HT1080 (cell line): ENCODE data around the gene SIGLEC6. TPM values are rescaled to one million over a fixed set of nuclear protein-coding genes. Genes with fewer than 3 reads are reported as not detected.

Experiments
- DNase-seq: peaks from one replicate; pipeline ENCODE4 v3.0.0-alpha.2; 2015; ENCODE audit warnings: low read depth
- total RNA-seq: library from RNA; depleted of rRNA; stranded (reverse); fragments of >200 nt; shearing (Covaris generic); gene quantifications from 2 replicates; pipeline ENCODE4 v1.2.3, GENCODE V29; 2014

Gene SIGLEC6
- total RNA-seq, 1 experiment from 2014 or later = not detected

DNA sequence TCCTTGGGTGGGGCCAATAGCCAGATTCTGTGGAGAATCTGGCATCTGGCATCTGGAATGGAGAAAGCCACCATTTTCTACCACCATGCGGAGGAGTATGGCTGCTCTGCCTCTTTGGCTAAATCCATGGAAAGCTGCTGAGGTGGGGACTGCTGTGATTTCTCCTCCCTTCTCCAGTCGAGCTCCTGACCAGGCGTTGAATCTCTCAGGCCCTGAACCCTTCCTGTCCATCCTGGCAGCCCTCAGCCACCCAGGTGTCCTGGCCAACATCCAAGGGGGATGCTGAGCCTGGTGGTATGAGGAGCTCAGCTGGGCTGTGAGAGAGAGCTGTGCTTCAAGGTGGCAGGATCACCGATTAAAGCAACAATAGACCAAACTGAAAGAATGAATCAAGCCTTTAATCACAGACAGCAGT is 17.4 kb upstream of the SIGLEC6 start:
- no peak for DNase-seq

DNA sequence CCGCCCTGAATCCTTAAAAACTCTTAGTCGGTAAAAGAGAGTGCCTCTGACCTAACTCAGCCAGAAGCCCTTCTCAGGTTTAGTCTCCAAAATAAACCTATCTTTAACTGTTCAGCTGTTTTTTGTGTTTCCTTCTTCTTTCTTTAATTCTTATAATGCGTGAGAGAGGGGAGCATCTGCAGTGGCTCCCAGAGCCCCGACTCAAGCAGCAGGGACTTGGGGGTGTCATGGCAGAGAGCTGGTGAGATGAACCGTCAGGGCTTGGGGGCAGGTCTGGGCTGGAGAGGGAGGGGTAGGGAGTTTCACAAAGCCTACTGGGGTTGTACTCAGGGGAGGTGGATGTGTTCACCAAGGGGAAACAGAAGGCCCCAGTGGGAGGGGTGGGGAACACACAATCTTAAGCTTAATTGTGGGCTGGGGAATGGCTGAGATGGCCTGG is 16.8 kb upstream of the SIGLEC6 start:
- DNase-seq = no peak

DNA sequence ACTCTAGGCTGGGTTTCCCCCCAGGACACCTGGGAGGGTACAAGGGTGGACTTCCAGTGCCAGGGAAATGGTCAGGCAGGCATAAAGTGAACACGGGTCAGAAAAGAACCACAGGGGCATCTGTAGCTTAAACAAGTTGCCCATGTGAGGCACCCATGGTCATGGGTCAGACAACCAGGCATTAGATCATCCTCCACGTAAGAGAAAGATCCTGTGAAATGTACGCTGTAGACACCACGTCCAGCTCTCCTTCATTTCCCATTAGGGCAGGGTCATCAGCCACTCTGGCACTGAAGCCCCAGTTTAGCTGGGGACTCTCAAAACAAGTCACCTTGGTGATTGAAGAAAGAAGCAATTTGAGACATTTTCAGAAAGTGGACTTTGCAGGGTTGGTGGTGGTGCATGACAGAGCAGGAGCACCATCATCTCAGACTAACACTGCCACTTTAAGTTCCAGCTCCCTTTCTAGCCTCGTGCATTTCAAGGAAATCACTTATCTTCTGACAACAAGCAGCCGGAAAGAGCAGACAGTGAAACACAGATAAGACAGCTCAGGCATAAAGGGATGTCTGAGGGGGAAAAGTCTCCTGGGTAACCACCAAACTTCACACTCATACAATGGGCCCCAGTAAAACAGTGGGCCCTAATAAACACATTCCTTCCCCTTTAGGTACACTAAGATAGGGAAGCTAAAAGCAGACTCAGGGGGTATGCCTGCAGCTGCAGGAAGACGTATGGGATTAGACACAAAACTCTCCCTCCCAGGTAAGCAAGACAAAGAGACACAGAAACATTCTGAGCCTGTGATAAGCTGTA is 16.1 kb upstream of the SIGLEC6 start:
- no peak for DNase-seq

DNA sequence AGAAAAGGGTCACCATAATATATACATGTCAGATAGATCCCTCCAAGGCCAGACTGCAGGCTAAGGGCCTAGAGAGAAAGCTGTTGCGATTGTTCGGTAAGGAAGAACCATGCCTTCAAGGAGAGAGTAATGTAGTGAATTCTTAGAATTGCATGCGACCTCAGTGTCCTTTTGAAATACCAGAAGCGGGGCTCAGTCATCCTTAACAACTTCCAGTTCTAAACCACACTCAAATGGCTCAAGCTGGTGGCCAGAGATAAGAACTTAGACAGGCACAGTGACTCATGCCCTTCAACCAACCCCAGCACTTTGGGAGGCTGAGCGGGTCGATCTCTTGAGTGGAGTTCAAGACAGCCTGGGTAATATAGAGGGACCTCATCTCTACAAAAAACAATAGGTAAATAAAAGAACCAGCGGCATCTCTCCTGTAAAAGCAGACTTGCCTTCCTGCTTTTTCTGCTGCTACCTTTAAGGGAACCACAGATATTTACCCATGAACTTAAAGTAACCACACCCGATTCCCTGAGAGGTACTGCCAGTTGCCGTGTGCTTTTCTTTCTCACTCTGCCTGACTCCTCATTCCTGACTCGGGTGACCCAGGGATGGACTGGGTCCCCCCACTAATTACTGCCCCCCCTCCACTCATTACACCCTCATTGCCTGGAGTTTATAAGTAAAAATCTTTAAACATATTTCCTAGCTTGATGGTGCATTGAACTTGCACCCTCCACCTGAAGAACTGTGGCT is 15.4 kb upstream of the SIGLEC6 start:
- peak; percentile 50 for DNase-seq

DNA sequence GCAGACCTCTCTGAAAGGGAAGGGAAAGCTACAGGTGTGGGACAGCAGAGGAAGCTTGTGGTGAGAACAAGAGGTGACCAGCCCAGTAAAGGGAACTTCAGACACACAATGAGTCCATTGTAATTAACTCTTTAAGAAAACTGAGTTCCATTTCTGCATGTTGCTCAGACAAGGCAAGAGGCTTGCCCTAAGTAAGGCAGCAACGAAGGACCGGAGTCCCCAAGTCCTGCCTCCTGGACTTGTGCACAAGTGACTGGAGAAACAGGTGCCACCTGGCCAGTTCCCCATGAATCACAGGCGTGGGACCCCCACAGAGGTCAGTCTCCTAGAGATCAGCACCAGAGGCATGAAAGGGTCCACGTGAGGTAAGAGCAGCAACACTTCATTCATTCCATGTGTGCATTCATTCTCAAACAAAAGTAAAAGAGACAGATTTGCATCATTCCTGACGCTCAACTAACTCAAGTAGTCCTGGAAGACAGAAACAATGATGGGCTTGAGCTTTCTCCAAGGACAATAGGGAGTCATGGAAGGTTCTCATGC is 14.7 kb upstream of the SIGLEC6 start:
- no peak for DNase-seq

DNA sequence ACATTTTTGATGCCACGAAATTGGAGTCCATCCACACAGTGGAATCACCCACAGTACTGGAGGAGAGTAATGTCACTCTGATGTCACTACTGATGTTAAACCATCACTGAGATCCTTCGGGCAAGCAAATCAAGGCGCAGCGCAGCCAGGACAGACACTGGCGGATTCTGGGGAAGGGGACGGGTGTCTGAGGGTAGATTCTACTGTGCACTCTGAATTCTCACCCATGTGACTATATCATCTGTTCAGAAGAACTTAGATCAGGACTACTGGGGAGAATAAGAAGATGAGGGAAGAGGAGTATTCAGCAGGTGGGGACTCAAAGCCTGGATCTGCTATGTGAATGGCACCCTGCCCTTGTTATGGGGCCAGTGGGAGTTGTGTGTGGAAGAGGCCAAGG is 12.6 kb upstream of the SIGLEC6 start:
- DNase-seq = no peak

DNA sequence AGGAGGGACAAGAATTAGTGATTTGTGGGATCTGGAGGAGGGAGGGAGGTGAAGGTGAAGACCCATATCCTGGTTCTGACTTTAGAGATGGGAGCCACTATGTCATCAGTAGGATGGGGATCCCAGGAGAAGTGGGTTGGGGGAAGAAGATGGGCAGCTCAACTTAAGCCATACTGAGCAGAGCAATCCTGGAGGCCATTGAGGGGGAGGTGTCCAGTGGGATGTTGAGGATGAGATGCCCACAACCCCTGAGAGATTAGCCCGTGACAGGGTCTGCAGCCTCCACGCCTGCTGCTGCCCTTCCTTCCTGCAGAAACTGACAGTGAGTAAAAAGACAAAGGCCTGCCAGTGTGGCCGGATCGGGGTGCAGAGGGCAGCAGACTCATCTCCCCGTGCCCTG is 11.2 kb upstream of the SIGLEC6 start:
- no peak for DNase-seq

DNA sequence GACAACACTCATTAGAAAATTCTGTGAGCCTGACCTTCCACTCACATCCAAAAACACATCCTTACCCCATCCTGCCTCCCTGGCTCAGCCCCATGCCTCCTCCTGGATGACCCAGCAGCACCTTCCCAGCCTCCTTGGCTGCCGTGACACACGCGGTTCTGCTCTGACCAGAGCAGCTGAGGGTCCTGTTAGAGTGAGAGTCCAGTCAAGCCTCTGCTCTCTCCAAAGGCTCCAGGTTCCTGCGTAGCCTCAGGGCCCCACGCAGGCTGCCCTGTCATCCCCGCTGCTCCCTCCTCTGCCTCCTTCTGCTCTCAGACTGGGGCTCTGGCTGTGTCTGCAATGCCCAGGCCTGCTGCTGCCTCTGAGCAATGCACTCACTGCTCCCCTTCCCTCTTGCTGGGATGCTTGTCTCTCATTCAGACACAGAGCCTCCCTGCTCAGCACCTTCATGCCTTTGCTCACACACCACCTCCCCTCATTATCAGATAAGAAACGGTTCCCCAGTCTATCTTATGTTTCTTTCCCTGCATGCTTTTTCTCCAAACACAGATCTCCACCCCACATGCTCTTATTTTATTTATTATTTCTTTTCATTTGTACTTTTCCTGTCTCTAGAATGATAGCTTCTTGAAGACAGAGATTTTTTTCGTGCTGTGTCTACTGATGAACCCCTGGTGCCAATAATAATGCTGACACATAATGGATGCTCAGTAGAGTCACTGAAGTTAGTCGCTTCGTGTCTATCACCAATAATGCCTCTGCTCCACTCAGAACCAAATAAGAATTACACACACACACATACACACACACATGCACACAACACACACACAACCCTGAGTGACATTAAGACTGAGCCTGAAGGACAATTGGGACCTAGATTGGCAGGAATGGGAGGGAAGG is 10.2 kb upstream of the SIGLEC6 start:
- DNase-seq = no peak

DNA sequence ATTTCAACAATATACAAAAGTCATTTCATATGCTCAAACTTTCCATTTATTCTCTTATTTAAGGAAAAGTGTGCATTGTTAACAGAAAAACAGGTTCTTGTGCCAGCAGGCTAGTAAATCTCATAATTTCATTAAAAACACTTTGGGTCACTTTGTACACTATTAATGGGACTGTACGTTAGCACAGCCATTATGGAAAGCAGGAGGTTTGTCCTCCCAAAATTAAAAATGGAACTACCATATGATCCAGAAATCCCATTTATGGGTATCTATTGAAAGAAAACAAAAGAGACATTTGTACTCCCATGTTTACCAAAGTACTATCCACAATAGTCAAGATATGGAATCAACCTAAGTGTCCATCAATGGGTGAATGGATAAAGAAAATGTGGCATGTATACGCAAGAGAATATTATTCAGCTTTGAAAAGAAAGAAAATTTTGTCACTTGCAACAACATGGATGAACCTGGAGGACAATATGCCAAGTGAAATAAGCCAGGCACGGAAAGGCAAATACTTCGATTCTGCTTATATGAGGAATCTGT is 8.4 kb upstream of the SIGLEC6 start:
- no peak for DNase-seq

DNA sequence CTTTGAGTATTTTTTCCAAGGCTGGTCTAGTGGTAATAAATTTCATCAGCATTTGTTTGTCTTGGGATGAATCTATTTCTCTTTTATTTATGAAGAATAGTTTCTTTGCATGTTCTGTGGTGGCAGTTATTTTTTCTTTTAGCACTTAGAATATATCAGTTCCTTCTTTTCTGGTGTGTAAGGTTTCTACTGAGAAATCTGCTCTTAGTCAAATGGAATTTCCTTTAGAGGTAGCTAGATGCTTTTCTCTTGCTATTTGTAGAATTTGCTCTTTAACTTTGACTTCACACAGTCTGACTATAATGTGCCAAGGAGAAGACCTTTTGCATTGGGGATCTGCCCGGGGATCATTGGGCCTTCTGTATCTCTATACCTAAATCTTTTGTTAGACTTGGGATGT is 4.1 kb upstream of the SIGLEC6 start:
- DNase-seq = no peak

DNA sequence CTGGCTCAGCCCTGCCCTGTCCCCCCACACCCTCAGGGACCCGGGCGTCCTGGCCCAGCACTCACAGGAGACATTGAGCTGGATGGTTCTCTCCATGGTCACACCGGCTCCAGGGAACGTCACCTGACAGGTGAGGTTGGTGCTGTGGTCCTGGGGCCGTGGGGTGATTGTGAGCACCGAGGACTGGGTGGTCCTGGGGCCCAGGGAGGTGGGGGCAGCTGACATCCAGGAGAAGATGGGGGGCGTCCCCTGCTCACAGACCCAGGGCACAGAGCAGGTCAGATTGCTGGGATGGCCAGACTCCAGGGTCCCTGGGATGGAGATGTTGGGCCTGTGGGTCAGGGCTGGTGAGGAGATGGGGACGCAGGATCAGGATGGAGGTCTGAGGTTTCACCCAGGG is 854 bp downstream of the SIGLEC6 start:
- DNase-seq = no peak

DNA sequence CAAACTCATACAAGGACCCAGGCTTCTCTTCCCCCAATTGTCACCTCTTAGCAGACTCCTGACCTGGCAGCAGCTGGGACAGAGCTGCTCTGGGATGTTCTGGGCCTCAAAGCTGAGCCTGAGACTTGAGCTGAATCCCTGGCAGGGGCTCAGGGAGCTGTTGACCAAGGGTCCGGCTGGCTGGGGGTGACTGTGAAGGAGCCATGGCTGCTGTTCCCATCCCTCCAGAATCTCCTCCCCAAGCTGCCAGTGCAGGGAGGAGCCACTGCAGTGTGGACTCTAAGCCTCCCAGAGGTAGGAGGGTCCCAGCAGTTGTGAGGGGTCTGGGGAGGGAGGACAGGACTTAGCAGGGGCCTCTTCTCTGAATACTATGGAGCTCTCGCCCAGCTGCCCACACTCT is 2.2 kb downstream of the SIGLEC6 start:
- no peak for DNase-seq

DNA sequence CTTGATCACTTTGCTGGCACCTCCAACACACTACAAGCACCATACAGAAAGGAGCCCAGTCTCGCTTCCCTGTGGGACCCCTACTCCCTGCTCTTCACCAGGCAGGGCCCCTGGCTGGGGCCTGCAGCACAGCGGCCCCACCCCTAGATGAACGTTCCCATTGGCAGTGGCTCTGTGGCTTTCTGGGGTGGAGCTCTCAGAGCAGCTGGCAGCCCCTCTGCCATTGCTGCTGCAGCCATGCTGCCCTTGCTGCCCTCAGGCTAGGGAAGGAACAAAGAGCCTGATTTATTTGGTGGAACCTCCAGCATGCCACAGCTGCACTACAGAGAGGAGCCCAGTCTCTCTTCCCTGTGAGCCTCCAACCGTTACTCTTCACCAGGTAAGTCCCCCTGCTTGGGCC is 5.8 kb downstream of the SIGLEC6 start:
- no peak for DNase-seq

DNA sequence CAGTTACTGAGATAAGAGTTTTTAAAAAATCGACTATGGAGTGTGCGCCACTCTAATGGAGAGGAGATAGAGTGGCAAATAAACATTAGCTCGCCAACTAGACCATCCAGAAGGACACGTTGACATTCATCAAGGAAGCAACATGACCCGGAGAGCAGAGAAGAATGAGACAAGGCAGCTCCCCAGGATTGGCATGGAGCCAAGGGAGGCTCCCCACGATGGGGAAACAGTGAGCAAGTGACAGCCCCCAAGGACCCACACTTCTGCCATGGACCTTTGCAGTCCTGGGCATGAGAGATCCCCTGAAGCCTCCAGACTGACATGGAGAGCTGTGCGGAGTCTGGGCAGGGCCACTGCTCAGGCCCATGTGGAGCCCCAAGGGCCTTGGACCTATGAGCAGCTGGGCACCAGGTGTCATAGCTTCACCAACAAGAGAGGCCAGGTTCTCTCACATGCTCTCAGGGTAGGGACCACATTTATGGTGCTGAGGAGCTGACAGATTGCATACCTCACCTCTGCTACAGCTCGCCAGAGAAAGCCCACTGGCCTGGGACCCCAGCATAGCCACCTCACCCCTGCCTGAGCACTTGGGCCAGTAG is 6.7 kb downstream of the SIGLEC6 start:
- DNase-seq = no peak

DNA sequence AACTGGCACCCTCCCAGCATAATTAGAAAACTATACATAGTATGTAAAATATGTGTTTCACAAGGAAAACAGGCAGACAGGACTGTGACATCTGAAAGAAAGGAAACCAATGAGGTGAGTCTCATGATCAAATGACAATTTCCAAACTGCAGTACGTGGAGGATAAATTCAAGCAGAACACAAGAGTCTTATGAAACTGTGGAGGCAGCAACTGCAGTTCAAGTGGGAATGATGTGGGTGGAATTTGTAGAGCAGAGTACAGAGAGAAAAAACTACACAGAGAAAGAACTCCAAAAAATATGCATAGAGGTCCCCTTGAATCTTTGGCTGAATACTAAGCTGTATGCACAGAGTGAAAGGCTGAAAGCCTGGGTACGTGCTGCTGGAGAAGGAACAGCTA is 9.7 kb downstream of the SIGLEC6 start:
- DNase-seq = no peak

DNA sequence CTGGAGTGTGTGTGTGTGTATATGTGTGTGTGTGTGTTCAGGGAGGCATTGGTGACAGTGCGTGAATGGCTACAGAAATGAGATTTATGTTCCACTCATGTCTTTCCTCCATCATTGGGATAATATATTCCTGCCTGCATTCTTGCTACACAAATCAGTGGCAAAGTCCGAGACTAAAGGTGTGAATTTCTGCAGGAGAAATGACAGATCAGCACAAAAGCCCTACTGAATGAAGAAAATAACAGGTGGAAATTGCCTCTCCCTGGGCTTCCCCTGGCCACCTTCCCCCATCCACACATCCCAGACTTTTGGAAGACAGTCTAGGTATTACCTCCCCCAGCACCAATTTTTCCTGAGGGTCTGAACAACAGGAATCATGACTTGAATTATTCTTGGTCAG is 10.1 kb downstream of the SIGLEC6 start:
- DNase-seq = no peak

DNA sequence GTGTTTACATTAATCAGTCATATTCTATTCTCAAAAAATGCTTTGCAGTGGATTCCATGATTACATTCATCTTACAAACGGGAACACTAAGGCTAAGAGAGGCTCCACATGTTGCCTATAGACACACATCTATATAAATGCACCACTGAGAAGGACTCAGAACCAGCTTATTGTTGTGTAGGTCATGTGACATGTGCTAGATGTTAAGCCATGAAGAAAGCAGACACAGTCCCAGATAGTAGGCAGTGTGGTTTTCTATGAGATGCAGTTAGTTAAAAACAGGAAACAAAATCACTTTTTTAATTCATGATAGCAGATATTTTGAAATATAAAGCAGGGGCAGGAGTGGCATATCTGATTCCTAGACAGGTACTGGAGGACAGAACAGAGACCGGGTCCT is 10.7 kb downstream of the SIGLEC6 start:
- DNase-seq = no peak

DNA sequence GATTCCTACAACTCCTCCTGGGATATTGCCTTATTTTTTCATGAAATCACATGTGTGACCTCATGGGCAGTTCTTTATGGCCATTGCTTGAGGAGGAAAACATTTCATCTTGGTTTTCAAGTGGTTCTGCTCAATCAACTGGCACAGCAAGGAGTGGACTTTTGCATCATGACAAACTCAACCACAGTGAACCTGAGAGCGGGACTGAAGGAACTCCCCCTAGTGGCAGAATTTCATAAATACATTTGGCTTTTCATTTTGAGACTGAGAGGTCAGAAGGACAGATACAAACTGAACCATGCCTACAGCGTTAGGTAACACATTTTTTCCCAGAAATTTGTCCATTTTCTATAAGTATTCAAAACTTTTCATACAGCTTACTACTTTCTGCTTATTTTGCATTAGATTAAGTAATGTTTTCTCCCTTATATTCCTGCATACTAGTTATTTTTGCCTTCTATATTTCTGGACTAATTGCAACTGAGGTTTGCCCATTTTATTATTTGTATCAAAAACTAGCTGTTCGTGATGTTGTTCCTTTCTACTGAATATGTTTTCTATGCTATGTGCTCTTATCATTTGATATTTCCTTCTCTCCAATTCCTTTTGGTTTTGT is 16.5 kb downstream of the SIGLEC6 start:
- peak; percentile 41 for DNase-seq

DNA sequence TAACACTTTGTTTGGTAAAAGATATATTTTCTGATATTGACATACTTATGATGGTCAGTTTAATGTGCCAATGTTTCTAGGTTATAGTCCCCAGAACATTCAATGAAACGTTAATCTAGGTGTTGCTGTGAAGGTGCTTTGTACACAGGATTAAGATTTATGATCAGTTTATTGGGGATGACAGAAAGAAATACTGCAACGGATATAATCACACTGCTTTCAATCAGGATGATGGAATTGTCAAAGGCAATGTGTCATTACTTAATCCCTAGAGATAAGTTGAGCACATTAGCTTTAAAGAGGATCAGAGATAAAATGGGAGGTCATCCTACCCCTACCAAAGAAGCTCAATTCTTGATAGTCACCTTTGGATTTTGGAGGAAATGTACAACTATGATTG is 17.5 kb downstream of the SIGLEC6 start:
- no peak for DNase-seq

DNA sequence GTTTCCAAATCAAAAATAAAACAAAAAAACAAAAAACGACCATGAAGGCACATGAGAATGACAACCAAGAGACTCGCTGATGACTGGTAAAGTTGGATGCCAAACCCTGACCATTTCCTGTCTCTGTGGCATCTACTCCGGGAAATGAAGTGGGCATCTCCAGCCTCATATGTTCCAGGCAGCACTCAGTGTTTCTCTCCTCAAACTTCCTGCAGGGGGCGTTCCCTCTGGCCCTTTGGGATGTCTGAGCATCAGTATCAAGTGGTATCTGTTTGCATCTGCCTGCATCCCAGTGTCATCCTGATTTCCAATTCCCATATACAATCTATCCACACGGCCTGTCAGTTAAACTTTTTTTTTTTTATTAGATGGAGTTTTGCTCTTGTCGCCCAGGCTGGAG is 20.1 kb downstream of the SIGLEC6 start:
- DNase-seq = peak; percentile 39
